Fibroblast of villous mesenchyme (primary cell): Measurements from ENCODE around the gene COL8A2. TPM values are rescaled to one million over a fixed set of nuclear protein-coding genes. Genes with fewer than 3 reads are reported as not detected.
A peak's percentile ranks its signal among the peaks of the same experiment; 100 is the strongest.

ENCODE experiments used
- DNase-seq: peaks from one replicate; pipeline ENCODE4 v3.0.0-alpha.2; 2010; ENCODE audit warnings: low read depth
- H3K4me3 ChIP-seq: 2 replicates; pipeline ENCODE4 v1.5.1; 2011; ENCODE audit warnings: low read depth, mild to moderate bottlenecking, low read length
- CTCF ChIP-seq: IDR thresholded peaks from 2 replicates; pipeline ENCODE4 v1.5.1; 2012; ENCODE audit warnings: low read depth, mild to moderate bottlenecking, low read length; ENCODE audit not compliant: insufficient read depth
- total RNA-seq: library from RNA; depleted of rRNA; stranded (reverse); fragments of >200 nt; gene quantifications from 2 replicates; pipeline ENCODE4 v1.2.3, GENCODE V29; 2012

The COL8A2 gene
- total RNA-seq, 1 donor = 4.7 TPM

GRCh38 chr1:36114371-36114770, 10.7 kb downstream of the COL8A2 start:
- no peak for DNase-seq
- no peak for TF ChIP-seq CTCF
- H3K4me3 ChIP-seq = no peak overlapping the region

GRCh38 chr1:36112823-36113222, 12.2 kb downstream of the COL8A2 start:
- no peak for DNase-seq
- no peak overlapping the region for H3K4me3 ChIP-seq
- TF ChIP-seq CTCF = no peak

GRCh38 chr1:36111151-36111550, 13.9 kb downstream of the COL8A2 start:
- DNase-seq = no peak
- no peak for TF ChIP-seq CTCF
- no peak overlapping the region for H3K4me3 ChIP-seq

- no peak overlapping the region for H3K4me3 ChIP-seq
Observed at GRCh38 chr1:36109041-36109679, 15.9 kb downstream of the COL8A2 start.

GRCh38 chr1:36108314-36108713, 16.7 kb downstream of the COL8A2 start:
- peak; percentile 92 for DNase-seq
- TF ChIP-seq CTCF = no peak
- no peak overlapping the region for H3K4me3 ChIP-seq

More at GRCh38 chr1:36109041-36109679, 15.9 kb downstream of the COL8A2 start:
- TF ChIP-seq CTCF = no peak
- DNase-seq = peak; percentile 86

GRCh38 chr1:36107394-36107793, 17.6 kb downstream of the COL8A2 start:
- no peak for TF ChIP-seq CTCF
- DNase-seq = no peak
- no peak overlapping the region for H3K4me3 ChIP-seq

GRCh38 chr1:36106269-36106668, 18.8 kb downstream of the COL8A2 start:
- no peak overlapping the region for H3K4me3 ChIP-seq
- DNase-seq = no peak
- no peak for TF ChIP-seq CTCF
